NCI-H1092 (cell line): ENCODE data around the gene BLOC1S3.

Experiments
- DNase-seq: peaks from one replicate; lab custom pipeline; 2025; lab: John Stamatoyannopoulos, UW

The BLOC1S3 gene

DNA sequence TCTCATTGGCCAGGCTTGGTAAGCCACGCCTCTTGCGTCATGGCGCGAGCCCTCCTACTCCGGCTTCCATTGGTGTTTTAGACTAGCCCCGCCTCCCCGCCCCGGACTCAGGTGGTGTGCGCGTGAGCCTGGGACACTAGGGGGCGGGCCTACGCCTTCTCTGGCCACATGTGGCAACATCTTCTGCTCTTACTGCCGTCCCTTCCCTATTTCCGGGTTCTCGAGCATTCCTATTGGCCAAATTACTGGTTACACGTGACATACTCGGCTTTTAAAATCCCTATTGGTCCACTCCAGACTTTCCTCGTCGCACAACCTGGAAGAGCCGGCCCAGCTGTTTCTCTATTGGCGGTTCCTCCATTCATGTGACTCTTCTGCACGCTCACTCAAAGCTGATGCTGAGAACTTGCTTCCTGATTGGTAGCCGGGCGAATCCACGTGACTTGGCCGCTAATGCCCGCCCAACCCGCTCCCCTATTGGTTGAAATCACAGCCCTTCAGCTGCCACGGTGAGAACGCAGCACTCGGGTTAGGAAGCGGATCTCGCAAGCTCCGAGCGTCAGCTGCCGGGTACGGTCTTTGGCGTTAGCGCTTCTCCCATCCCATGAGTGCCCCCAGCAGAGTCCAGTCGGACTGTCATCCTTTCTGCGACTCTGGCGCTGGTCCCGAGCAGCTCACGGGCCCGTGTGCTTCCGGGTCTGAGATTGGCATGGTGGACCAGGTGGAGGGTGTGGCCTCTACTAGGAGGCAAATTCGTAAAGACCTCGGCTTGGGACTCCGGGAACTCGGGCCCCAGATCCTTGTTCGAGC, at the start of gene BLOC1S3:
Gene BLOC1S3 (plus strand): TSS at position 523 of the 810 bp plus-strand sequence. CDS start 513 bp downstream, outside the sequence.
- peak; percentile 97 for DNase-seq

- DNase-seq: no peak
Observed at GRCh38 chr19:45128806-45129205, 49.8 kb upstream of the BLOC1S3 start.

GRCh38 chr19:45130236-45130635, 48.3 kb upstream of the BLOC1S3 start:
- DNase-seq: no peak

DNA sequence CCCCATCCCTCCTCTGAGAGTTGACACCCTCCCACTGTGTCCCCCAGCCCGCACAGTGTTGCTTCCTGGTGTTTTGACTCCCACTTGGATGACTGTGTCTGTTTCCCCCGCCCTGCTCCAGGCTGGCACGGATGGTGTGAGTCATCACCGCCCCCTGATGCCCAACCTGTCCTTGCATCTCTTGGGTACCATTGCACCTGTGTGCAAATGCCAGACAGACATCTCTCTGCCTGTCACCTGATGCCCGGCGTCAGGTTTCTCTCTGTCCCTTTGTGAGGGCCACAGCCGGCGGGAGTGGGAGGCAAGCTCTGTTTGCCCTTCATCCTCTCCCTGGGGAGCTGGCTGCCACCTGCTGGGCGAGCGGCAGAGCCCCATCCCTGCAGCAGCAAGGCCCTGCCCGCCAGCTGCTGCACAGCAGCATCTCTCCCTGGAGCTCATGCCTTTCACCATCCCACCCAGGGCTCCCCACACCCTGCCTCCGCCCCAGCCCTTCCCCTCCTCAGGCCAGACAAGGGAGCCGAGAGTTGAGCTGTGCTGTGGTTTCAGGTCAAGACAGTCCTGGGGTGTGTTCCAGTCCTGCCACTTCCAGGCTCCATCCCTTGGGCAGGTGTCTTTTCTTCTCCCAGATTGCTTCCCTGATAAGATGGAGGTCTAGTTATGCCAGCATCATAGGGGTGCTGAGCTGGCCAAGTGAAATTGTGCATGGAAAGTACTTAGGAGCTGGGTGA, 47.5 kb upstream of the BLOC1S3 start:
- DNase-seq: peak; percentile 55

- no peak for DNase-seq
Observed at GRCh38 chr19:45133661-45134060, 44.9 kb upstream of the BLOC1S3 start.

- DNase-seq: no peak
Observed at GRCh38 chr19:45135176-45135885, 43.3 kb upstream of the BLOC1S3 start.

GRCh38 chr19:45136507-45137178, 41.9 kb upstream of the BLOC1S3 start:
- no peak for DNase-seq

DNA sequence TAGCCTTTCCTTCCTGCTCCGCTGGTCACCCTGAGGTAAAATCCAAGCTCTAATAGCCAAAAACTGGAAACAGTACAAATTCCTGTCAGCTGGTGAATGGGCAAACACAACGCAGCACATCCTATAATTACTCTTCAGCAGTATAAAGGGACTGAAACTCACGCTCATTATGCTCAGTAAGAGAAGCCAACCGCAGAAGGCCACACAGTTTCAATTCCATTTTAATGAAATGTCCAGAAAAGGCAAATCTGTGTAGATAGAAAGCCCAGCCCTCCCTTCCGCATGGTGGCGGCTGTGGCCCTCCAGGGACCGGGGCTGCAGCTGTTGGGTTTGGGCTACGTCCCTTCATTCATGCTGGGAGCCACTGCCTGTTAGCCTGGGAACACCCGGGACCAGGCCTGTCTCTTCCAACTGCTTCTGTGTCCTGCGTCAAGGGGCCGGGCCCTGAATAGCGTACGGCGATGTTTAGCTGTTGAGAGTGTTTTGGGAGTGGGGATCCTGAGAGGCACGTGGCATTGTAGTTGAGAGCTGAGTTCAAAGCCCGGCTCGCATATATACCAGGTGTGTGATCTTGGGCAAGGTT, 41.3 kb upstream of the BLOC1S3 start:
- DNase-seq: no peak

GRCh38 chr19:45138303-45138751, 40.3 kb upstream of the BLOC1S3 start:
- DNase-seq: no peak

- no peak for DNase-seq
Observed at GRCh38 chr19:45139286-45140143, 39.1 kb upstream of the BLOC1S3 start.

DNA sequence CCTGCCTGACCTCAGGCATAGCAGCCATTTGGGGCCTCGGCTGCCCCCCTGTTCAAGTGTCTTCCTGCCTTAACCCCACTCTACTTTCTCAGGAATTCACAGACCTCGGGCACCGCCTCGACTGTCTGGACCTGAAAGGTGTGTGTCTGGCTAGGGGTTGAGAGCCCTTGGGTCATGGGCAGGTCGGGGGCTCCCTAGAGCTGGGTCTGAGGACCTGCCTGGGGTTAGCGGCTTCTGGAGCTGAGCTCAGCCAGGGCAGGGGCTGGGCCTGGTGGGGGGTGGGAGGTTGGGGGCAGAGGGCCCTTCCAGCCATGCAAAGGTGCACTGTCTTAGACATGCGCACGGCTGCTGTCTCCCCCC, 38.5 kb upstream of the BLOC1S3 start:
- no peak for DNase-seq

DNA sequence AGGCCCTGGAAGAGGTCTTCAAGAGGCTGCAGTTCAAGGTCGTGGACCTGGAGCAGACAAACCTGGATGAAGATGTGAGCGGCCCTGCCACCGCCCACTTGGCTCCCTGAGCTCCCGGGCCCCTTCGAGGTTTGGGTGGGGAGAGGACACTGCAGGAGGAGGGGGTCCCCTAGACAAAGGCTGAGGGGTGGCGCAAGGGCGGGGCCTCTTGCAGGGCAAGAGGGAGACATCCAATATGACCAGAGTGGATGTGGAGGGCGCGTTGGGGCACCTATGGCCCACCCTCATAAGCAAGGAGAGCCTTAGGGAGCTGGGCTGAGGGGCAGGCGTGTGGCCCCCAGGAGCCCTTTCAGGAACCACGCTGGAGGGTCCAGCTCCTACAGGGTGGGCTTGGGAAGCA, 38.1 kb upstream of the BLOC1S3 start:
- DNase-seq: no peak

DNA sequence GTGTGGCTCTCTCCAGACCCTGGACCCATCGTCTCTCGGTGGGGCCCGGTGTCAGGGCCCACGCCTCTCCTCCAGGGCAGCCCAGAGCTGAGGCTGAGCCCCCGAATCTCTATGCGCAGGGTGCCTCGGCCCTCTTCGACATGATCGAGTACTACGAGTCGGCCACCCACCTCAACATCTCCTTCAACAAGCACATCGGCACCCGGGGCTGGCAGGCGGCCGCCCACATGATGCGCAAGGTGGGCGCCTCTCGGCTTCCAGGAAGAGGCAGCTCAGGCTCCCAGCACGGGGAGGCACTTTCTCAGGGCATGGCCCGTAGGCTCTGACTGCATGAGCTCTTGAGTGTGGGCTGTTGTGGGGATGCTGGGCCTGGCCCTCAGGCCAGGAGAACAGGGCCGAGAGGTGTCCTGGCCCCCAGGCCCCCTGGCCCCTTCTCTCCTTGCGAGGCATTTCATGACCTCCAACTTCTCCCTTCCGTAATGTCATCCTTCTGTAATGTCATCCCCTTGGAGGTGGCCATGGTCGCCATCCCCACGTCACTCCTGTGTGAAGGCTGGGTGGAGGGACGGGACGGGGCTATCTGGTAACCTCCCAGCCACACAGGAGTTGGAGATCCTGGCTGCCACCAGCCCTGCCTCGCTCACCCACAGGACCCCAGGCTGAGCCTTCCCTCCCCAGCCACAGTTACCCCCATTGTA, 37.2 kb upstream of the BLOC1S3 start:
- no peak for DNase-seq

- DNase-seq: no peak
Observed at GRCh38 chr19:45142016-45142725, 36.4 kb upstream of the BLOC1S3 start.

GRCh38 chr19:45142726-45143110, 35.9 kb upstream of the BLOC1S3 start:
- no peak for DNase-seq

- no peak for DNase-seq
Observed at GRCh38 chr19:45144431-45145269, 33.9 kb upstream of the BLOC1S3 start.

DNA sequence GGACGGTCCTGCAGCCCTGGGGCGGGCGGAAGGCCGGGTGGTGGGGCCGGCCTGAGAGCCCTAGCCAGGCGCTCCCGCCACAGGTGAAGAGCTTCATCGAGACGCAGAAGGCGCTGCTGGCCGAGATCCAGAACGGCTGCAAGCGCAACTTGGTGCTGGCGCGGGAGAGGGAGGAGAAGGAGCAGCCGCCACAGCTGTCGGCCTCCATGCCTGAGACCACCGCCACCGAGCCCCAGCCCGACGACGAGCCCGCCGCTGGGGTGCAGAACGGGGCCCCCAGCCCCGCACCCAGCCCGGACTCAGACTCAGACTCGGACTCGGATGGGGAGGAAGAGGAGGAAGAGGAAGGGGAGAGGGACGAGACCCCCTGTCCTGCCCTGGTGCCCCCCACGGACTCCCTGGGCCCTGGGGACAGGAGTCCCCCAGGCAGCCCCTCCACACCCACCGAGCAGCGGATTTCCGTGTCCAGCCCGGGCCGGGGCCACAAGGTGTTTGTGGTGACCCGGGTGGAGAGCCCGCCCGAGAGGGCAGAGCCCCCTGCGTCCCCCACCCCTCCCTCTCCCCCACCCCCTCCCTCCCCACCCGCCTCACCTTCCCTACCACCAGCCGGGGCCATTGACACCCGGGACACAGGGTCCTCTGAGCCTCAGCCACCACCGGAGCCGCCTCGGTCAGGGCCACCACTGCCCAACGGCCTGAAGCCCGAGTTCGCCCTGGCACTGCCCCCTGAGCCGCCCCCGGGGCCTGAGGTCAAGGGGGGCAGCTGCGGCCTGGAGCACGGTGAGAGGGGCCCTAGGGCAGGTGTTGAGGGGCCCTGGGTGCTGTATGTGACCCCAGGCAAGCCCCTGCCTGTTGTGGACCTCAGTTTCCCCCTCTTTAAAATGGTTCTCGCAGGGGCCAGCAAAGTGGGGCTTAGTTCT, 33.1 kb upstream of the BLOC1S3 start:
- no peak for DNase-seq

- DNase-seq: no peak
Observed at GRCh38 chr19:45146251-45146650, 32.3 kb upstream of the BLOC1S3 start.
